HG03095 (cell line): ENCODE data around the gene LGALS9C.
"Not testable (repeated sequence)": the region's sequence is repeated elsewhere in the genome, so short reads cannot be mapped to it uniquely, and the experiment has no call there.

ENCODE experiments used
- ATAC-seq: cut with Tn5 transposase; IDR thresholded peaks from one replicate; pipeline ENCODE4 v1.9.1; 2021; ENCODE audit warnings: moderate library complexity; ENCODE audit not compliant: unreplicated experiment

LGALS9C gene

DNA sequence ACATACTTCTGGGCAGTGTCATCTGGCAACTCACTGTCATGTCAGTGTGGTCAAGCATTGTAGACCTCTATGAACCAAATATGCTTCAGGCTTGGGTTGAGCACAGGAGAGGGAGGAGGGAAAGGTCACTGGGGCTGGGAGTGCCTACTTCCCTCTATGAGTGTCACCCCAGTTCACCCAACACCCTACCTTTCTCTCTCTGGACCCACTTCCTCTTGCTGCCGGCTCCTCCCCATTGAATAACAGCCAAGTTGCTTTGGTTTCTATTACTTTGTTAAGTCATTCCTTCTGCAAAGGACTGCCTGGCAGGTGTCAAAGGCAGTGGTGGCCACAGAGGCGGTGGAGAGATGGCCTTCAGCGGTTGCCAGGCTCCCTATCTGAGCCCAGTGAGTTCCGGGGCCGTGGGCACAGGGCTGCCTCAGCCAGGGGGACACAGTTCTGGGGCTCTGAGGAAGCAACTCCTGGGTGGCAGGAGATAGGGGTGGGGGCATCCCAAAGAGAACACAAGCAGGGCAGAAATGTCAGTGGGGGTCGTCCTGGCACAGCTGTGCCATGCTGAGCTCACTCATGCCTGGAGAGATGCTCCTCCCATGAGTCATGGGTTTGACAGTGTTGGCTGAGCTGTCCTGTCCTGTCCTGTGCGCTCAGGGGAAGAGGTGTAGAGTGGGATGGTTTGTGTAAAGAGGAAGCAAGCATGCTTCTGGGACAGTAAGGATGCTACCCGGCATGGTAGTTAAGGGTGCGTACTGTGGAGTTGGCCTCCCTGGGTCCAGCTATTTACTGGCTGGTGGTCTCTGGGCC, at the start of gene LGALS9C:
TSS of gene LGALS9C (plus strand) at position 282 of the 801 bp plus-strand sequence. CDS start at position 348, 66 bp downstream.
- peak; percentile 70 for ATAC-seq

DNA sequence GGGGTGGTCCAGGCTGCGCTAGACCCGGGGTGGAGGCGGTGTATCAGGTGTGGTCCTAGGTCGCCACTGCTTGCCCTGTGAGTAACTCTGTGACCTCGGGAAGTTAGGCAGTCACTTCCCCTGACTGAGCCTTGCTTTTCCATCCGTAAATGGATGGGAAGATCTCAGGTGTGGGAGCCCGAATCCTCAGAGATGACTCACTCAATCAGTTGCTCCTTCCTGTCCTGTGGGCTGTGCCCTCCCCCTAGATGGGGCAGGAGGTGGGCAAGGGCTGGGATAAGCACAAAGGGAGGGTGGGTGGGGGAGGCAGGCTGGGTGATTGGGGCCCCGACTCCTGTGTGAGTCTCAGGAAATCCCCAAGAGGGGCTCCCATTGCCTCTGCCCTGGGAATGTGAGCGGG, 44.4 kb upstream of the LGALS9C start:
- ATAC-seq: not testable (repeated sequence)

DNA sequence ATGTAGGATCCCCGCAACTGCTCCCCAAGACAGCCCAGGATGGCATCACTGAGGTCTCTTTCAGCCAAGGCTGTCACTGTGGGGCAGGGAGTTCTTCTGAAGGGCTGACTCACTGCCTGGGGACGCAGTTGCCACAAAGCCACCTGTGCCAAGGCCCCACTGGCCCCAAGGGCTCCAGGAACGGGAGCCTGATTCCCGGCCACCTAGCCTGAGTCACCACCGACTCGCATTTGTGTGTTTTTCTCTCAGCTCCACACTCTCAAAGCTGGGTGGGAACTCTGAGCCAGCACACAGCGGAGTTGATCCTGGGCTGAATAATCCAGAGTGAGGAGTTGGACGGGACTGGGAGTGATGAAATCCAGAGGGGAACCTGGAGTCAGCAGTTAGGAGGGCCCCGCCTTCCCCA, 37.1 kb upstream of the LGALS9C start:
- ATAC-seq: not testable (repeated sequence)

- ATAC-seq: not testable (repeated sequence)
Measured at GRCh38 chr17:18442093-18442492, 34.5 kb upstream of the LGALS9C start.

- ATAC-seq: not testable (repeated sequence)
Measured at GRCh38 chr17:18442532-18442931, 34.1 kb upstream of the LGALS9C start.

DNA sequence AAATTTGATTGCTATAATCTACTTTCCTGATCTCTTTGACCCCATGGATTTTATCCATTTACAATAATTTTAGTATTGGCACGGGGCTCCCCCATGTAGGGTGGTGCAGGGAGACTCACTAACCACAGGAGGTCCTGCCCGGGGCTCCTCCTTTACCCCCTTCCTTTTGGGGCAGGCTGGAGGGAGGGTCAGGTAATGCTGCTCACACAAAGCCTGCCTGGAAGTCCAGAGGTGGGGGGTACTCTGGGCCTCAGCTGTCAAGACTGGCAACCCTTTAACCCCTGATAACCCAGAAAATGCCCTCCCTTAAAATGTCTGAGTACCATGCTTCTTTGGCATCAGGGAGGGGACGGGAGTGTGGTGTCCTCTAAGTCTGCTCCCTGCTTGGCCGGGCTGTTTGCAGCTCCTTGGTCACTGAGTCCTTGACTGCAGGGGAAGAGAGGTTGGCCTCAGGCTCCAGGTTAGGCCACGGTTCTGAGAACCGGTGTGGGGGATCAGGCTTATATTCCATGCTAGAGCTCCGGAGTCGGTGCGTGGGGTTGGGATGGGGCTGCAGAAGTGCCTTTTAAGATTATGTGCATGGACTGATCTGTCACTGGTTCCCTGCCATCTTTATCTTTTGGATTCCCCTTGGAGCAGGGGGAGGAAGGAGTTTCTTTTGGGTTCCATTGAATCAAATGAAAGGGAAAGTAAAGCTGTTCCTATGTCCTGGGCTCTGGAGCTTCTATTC, 28.9 kb upstream of the LGALS9C start:
- ATAC-seq: not testable (repeated sequence)

GRCh38 chr17:18448311-18448710, 28.3 kb upstream of the LGALS9C start:
- ATAC-seq: not testable (repeated sequence)

DNA sequence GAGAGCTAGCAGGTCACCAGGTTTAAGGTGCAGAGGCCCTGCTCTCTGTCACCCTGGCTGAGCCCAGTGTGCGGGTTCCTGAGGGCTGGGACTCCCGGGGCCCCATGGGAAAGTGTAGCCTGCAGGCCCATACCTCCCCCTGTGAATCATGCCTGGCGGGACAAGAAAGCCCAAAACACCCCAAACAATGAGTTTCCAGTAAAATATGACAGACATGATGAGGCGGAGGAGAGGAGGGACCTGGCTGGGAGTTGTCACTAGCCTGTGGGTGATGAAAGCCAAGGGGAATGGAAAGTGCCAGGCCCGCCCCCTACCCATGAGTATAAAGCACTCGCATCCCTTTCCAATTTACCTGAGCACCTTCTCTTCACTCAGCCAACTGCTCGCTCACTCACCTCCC, 26.8 kb upstream of the LGALS9C start:
- ATAC-seq: not testable (repeated sequence)

DNA sequence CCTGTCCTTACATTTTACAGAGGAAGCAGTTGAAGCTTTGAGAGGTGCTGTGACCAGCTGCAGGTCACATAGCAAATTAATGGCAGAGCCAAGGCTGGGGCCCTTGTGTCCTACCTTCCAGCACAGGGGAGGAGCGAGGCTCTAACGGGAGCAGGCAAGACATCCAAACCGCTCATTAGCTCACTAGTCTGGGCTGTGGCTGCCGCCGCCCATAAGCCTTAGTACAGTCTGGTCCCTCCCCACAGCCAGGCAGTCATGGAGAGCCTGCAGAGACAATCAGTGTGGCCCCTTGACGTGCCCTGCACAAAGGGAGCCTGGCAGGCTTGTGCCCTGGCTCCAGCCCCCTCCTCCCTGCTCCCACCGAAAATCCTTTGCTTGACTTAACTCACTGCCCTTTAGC, 25.6 kb upstream of the LGALS9C start:
- ATAC-seq: not testable (repeated sequence)

GRCh38 chr17:18451969-18452368, 24.6 kb upstream of the LGALS9C start:
- not testable (repeated sequence) for ATAC-seq

DNA sequence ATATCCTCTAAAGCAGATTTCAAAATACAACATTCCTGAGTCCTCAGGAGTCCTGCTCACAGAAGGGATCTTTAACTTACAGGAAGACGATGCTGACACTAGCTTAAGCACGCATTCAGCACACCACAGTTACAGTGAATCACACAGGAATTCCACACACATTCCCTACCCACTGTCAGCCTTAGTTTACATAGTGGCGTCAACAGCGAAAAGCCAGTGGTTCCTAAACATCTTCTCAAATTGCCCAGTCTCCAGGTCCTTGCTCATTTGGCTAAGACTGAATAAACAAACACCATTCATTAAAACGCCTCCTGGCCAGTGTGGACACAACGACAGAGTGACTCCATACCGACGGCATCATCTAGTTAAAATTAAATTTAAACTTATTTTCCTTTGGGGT, 17.6 kb upstream of the LGALS9C start:
- not testable (repeated sequence) for ATAC-seq

GRCh38 chr17:18463831-18464502, 12.6 kb upstream of the LGALS9C start:
- ATAC-seq: not testable (repeated sequence)

DNA sequence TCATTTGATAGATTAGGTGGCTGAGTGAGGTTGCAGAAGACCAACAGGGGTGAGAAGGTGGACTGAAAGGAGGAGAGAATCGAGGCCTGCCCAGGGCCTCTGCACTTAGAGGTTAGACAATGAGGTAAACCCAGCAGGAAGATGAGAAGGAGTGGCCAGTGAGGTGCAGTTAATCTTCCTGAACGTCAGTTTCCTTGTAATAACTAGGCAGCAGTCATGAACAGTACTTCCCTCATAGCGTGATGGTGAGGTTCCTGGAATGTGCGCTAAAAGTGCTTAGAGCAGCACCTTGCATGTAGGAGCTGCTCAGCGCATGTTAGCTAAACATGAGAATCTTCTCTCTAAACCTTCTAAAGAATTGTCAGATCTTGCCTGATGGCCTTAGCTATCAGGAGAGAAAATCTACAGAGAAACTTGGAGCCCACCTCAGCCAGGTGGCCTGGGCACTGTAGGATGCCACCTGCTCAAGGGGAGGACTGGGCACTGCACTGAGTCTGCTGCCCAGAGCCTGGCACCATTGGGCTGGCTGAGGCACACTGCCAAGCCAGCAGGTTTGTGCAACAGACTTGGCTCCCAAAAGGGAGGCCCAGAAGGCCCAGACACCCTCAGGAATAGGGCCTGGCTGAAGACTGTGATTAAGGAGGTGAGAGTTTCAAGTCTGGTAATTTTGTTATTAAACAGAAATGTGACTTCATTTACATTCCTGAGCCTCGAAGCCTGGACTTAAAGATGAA, 10.2 kb upstream of the LGALS9C start:
- not testable (repeated sequence) for ATAC-seq

GRCh38 chr17:18467001-18467400, 9.6 kb upstream of the LGALS9C start:
- not testable (repeated sequence) for ATAC-seq

GRCh38 chr17:18468472-18469171, 8.0 kb upstream of the LGALS9C start:
- ATAC-seq: not testable (repeated sequence)

- not testable (repeated sequence) for ATAC-seq
Measured at GRCh38 chr17:18469837-18470236, 6.8 kb upstream of the LGALS9C start.

DNA sequence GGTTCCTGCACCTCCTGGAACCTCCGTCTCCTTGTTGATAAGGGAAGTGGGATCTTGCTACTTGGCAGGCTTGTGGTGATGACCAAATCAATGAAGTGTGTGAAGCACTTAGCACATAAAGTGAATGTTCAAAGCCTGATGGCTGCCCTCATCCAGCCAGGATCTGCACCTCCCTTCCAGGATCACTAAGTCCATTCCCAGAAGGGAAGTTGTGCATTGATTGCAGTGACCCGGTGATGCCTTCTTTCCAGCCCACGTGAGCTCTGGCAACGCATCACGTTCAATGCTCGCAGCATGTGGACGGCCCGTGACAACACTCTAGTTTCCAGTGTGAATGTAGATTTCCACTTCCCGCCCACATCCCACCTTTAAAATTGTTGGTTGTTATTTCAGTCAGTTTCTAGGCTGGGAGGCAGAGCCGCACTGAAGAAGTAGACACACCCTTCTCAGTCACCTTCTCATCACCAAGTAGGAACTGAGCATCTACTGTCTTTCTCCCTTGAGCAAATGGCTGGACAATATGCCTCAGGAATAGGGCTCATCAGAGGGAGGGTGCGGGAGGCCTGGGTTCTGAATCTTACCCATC, 6.2 kb upstream of the LGALS9C start:
- not testable (repeated sequence) for ATAC-seq

GRCh38 chr17:18473967-18474366, 2.6 kb upstream of the LGALS9C start:
- not testable (repeated sequence) for ATAC-seq

- ATAC-seq: not testable (repeated sequence)
Measured at GRCh38 chr17:18474754-18475153, 1.8 kb upstream of the LGALS9C start.

- ATAC-seq: not testable (repeated sequence)
Measured at GRCh38 chr17:18477367-18477766, 778 bp downstream of the LGALS9C start.
